Suprapubic skin (tissue), 4 donors: ENCODE results near the gene C1QTNF8.

Source experiments
- EP300 ChIP-seq: sonication (generic); formaldehyde crosslinking; IDR thresholded peaks from one replicate; pipeline ENCODE4 v1.6.1; 2017; ENCODE audit warnings: antibody characterized with exemption
- POLR2A ChIP-seq, 2 donors: fragments of 450-650 bp; IDR thresholded peaks; one replicate each; pipeline ENCODE4 v1.6.1; 2017; ENCODE audit warnings: antibody characterized with exemption in 2 of 2, mild to moderate bottlenecking in 2 of 2, moderate library complexity in 2 of 2
- POLR2AphosphoS5 ChIP-seq, 3 donors: sonication (generic); formaldehyde crosslinking; IDR thresholded peaks; one replicate each; pipeline ENCODE4 v1.6.1; 2017; ENCODE audit warnings: antibody characterized with exemption in 3 of 3
- TF ChIP-seq, protein P1 (sequence below), 2 donors: fragments of 200-600 bp in 1 of 2; fragments of 450-650 bp in 1 of 2; sonication (generic) in 1 of 2; IDR thresholded peaks; one replicate each; pipeline ENCODE4 v1.5.1; 2016 to 2019; ENCODE audit warnings: antibody characterized with exemption in 2 of 2, mild to moderate bottlenecking in 1 of 2, moderate library complexity in 1 of 2

DNA sequence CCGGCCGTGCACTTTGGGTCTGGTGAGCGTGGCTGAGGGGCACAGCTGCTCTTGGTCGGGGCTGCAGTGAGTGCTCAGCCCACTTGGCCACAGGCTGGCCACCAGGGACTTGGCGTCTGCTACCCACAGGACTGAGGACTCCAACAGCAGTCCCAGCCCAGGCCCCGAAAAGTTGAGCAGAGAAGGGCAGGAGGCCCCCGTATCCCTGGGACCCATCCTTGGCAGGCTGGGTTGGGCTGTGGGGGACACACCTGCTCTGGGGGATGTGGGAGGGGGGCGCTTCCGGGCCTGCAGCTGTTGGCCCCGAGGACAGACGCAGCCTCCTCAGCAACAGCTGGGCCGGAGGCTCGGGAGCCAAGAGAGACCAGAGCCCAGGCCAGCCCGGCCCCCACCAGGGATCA lies 42.9 kb downstream of the C1QTNF8 start:
- TF ChIP-seq, protein P1, sequence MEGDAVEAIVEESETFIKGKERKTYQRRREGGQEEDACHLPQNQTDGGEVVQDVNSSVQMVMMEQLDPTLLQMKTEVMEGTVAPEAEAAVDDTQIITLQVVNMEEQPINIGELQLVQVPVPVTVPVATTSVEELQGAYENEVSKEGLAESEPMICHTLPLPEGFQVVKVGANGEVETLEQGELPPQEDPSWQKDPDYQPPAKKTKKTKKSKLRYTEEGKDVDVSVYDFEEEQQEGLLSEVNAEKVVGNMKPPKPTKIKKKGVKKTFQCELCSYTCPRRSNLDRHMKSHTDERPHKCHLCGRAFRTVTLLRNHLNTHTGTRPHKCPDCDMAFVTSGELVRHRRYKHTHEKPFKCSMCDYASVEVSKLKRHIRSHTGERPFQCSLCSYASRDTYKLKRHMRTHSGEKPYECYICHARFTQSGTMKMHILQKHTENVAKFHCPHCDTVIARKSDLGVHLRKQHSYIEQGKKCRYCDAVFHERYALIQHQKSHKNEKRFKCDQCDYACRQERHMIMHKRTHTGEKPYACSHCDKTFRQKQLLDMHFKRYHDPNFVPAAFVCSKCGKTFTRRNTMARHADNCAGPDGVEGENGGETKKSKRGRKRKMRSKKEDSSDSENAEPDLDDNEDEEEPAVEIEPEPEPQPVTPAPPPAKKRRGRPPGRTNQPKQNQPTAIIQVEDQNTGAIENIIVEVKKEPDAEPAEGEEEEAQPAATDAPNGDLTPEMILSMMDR (IDR thresholded peaks at IDR 0.05), result no peak
- no peak for TF ChIP-seq POLR2A (IDR thresholded peaks at IDR 0.05)
- TF ChIP-seq EP300, result no peak
- TF ChIP-seq POLR2AphosphoS5 (IDR thresholded peaks at IDR 0.05), result no peak
